PC-9 (cell line): ENCODE data around the gene LSS. TPM values are rescaled to one million over a fixed set of nuclear protein-coding genes. Genes with fewer than 3 reads are reported as not detected.

Source experiments
- BruUV-seq: library from RNA; stranded (reverse); fragments of 400-500 nt; replicated peaks from 2 replicates; lab custom pipeline; 2021; lab: Mats Ljungman, UMichigan
- CTCF ChIA-PET: fragments of 300-600 bp; sonication (Branson Sonifier 250); formaldehyde crosslinking; loops from one replicate; lab custom pipeline; 2022; ENCODE audit warnings: antibody characterized with exemption; lab: Charles Lee
- POLR2A ChIA-PET: fragments of 300-600 bp; sonication (Branson Sonifier 250); formaldehyde crosslinking; loops from one replicate; lab custom pipeline; 2022; ENCODE audit warnings: antibody characterized with exemption; ENCODE audit not compliant: unreplicated experiment; lab: Charles Lee
- DNase-seq, 2 experiments: peaks; one replicate each; pipeline versions ENCODE4 v3.0.0 to v3.0.0-alpha.2; 2015 to 2022; ENCODE audit warnings: mixed read lengths in 1 of 2
- H2AFZ ChIP-seq: fragments of 200-600 bp; sonication (generic); 2 replicates; pipeline ENCODE4 v1.8.1; 2017; ENCODE audit warnings: antibody characterized with exemption
- H3F3A ChIP-seq: fragments of 200-600 bp; sonication (generic); 2 replicates; pipeline ENCODE4 v1.8.1; 2017; ENCODE audit warnings: antibody characterized with exemption, mild to moderate bottlenecking, low read depth; ENCODE audit not compliant: insufficient read depth
- H3K27ac ChIP-seq: fragments of 200-600 bp; sonication (generic); 2 replicates; pipeline ENCODE4 v1.6.1; 2016; ENCODE audit warnings: mixed run types
- H3K27me3 ChIP-seq: fragments of 200-600 bp; sonication (generic); 2 replicates; pipeline ENCODE4 v1.6.1; 2016; ENCODE audit warnings: low read depth, mixed run types; ENCODE audit not compliant: insufficient read depth
- H3K36me3 ChIP-seq: fragments of 200-600 bp; sonication (generic); 2 replicates; pipeline ENCODE4 v1.6.1; 2016; ENCODE audit warnings: low read depth, mixed run types
- H3K4me1 ChIP-seq: fragments of 200-600 bp; sonication (generic); replicated peaks from 2 replicates; pipeline ENCODE4 v1.6.1; 2016; ENCODE audit warnings: mixed run types; ENCODE audit not compliant: insufficient read depth
- H3K4me2 ChIP-seq: fragments of 200-600 bp; sonication (generic); 2 replicates; pipeline ENCODE4 v1.6.1; 2017; ENCODE audit warnings: mixed run types
- H3K4me3 ChIP-seq: fragments of 200-600 bp; sonication (generic); 2 replicates; pipeline ENCODE4 v1.6.1; 2016; ENCODE audit warnings: mixed run types
- H3K79me2 ChIP-seq: fragments of 200-600 bp; sonication (generic); 2 replicates; pipeline ENCODE4 v1.6.1; 2017; ENCODE audit warnings: low read depth, mixed run types
- H3K9me2 ChIP-seq: fragments of 200-600 bp; sonication (generic); 2 replicates; pipeline ENCODE4 v1.8.1; 2017; ENCODE audit warnings: mild to moderate bottlenecking; ENCODE audit not compliant: insufficient read depth
- H3K9me3 ChIP-seq: fragments of 200-600 bp; sonication (generic); 2 replicates; pipeline ENCODE4 v1.8.1; 2016; ENCODE audit warnings: low read depth; ENCODE audit not compliant: insufficient read depth
- H4K20me1 ChIP-seq: fragments of 200-600 bp; sonication (generic); 2 replicates; pipeline ENCODE4 v1.8.1; 2017; ENCODE audit not compliant: insufficient read depth
- EZH2 ChIP-seq: fragments of 200-600 bp; sonication (generic); IDR thresholded peaks from 2 replicates; pipeline ENCODE4 v1.8.0; 2017; ENCODE audit warnings: antibody characterized with exemption, low read depth
- intact Hi-C: fragments of 100-400 bp; cut with micrococcal nuclease; formaldehyde crosslinking; loops from one replicate; pipeline ENCODE4 v1.10.0; 2022; ENCODE audit not compliant: unreplicated experiment
- total RNA-seq: library from RNA; stranded (reverse); gene quantifications from 2 replicates; pipeline ENCODE4 v1.2.3, GENCODE V29; 2021
- TF ChIP-seq, protein P1 (sequence below): fragments of 200-600 bp; sonication (generic); conservative IDR thresholded peaks from 2 replicates; pipeline ENCODE4 v1.6.1; 2017; ENCODE audit warnings: mixed run types, antibody characterized with exemption, mild to moderate bottlenecking, moderate library complexity

LSS gene
- total RNA-seq, 1 experiment from 2014 or later: 92.3 TPM

DNA sequence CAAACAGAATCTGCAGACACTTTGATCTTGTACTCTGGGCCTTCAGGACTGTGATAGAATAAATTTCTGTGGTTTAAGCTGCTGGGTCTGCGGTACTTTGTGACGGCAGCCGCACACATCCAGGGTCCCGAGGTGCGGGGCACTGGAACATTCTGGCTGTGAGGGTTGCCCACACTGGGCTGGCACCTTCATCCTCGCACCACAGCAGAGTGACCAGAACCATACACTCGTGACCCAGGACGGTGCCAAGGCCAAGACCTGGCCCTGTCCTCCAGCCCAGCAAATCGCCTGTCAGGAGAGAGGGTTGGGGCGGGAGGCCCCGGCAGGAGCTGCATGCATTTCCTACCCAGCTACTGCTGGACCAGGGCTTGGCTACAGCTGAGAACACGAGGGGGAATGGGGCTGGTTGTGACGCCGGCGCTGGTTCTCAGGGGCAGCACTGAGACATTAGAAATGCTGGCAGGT is 70.6 kb downstream of the LSS start:
- Histone ChIP-seq H3K27ac (no peak overlapping the region), H2AFZ (no peak overlapping the region), H3K9me2 (no peaks in the 10 kb centered on the region), H3K9me3 (no peaks in the 10 kb centered on the region), H4K20me1 (no peaks in the 10 kb centered on the region), H3K79me2 (no peaks in the 10 kb centered on the region), H3K27me3 (no peaks in the 10 kb centered on the region), H3K36me3 (no peaks in the 10 kb centered on the region), H3K4me1 (no peaks in the 10 kb centered on the region), H3K4me2 (no peak overlapping the region), H3F3A (no peaks in the 10 kb centered on the region), H3K4me3 (no peak overlapping the region)
- TF ChIP-seq EZH2: no peak
- TF ChIP-seq, protein P1, sequence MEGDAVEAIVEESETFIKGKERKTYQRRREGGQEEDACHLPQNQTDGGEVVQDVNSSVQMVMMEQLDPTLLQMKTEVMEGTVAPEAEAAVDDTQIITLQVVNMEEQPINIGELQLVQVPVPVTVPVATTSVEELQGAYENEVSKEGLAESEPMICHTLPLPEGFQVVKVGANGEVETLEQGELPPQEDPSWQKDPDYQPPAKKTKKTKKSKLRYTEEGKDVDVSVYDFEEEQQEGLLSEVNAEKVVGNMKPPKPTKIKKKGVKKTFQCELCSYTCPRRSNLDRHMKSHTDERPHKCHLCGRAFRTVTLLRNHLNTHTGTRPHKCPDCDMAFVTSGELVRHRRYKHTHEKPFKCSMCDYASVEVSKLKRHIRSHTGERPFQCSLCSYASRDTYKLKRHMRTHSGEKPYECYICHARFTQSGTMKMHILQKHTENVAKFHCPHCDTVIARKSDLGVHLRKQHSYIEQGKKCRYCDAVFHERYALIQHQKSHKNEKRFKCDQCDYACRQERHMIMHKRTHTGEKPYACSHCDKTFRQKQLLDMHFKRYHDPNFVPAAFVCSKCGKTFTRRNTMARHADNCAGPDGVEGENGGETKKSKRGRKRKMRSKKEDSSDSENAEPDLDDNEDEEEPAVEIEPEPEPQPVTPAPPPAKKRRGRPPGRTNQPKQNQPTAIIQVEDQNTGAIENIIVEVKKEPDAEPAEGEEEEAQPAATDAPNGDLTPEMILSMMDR: no peak
- CTCF ChIA-PET: no interaction called here
- BruUV-seq: no TSS peak
- POLR2A ChIA-PET: no interaction called here
- DNase-seq: no peak
- intact Hi-C loops: no loop called here

DNA sequence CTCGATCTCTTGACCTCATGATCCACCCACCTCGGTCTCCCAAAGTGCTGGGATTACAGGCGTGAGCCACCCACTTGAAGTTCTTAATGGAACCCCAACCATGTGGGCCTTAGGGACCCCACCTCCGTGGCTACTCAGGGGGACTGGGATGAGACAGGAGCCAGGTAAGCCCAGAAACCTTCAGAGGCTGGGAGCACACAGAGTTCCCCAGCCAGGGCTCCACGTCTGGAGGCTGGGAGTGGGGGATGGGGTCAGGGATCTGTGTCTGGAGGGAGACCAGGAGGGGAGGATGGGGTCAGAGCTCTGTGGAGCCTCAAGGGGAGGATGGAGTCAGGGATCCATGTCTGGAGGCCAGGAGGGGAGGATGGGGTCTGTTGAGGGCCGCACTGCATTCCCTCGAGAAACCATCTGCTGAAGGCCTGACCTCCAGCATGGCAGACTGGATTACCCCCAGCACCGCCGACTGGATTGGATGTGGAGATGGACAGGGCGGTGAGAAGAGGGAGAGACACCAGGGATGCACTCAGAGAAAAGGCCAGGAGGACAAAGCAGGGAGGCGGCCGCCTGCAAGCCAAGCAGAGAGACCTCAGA is 71.1 kb downstream of the LSS start:
- no TSS peak for BruUV-seq
- H3K4me1 ChIP-seq: no peaks in the 10 kb centered on the region
- H3K27me3 ChIP-seq: no peaks in the 10 kb centered on the region
- H3K36me3 ChIP-seq: no peaks in the 10 kb centered on the region
- no peak for DNase-seq
- H3K9me2 ChIP-seq: no peaks in the 10 kb centered on the region
- CTCF ChIA-PET: no interaction called here
- no peaks in the 10 kb centered on the region for H3K9me3 ChIP-seq
- no peaks in the 10 kb centered on the region for H3F3A ChIP-seq
- no peaks in the 10 kb centered on the region for H3K79me2 ChIP-seq
- POLR2A ChIA-PET: no interaction called here
- TF ChIP-seq EZH2: no peak
- TF ChIP-seq, protein P1: no peak
- no peak overlapping the region for H2AFZ ChIP-seq
- intact Hi-C loops: no loop called here
- H4K20me1 ChIP-seq: no peaks in the 10 kb centered on the region
- H3K4me3 ChIP-seq: no peak overlapping the region
- H3K27ac ChIP-seq: no peak overlapping the region
- H3K4me2 ChIP-seq: no peak overlapping the region

DNA sequence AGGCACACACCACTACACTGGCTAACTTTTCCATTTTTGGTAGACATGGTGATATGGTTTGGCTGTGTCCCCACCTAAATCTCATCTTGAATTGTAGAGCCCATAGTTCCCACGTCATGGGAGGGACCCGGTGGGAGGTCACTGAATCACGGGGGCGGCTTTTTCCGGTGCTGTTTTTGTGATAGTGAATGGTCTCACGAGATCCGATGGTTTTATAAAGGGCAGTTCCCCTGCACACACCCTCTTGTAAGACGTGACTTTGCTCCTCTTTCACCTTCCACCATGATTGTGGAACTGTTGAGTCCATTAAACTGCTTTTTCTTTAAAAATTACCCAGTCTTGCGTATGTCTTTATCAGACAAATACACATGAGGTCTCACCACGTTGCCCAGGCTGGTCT is 71.9 kb downstream of the LSS start:
- H3K4me1 ChIP-seq: no peaks in the 10 kb centered on the region
- H4K20me1 ChIP-seq: no peaks in the 10 kb centered on the region
- H3K79me2 ChIP-seq: no peaks in the 10 kb centered on the region
- ChIA-PET POLR2A (no interaction called here), CTCF (no interaction called here)
- H3K27me3 ChIP-seq: no peaks in the 10 kb centered on the region
- H3K9me2 ChIP-seq: no peaks in the 10 kb centered on the region
- no peaks in the 10 kb centered on the region for H3F3A ChIP-seq
- TF ChIP-seq, protein P1: no peak
- no peak for TF ChIP-seq EZH2
- H3K27ac ChIP-seq: no peak overlapping the region
- H3K4me3 ChIP-seq: no peak overlapping the region
- no TSS peak for BruUV-seq
- no peak overlapping the region for H2AFZ ChIP-seq
- no peak for DNase-seq
- intact Hi-C loops: no loop called here
- H3K9me3 ChIP-seq: no peaks in the 10 kb centered on the region
- H3K36me3 ChIP-seq: no peaks in the 10 kb centered on the region
- no peak overlapping the region for H3K4me2 ChIP-seq
